Fibroblast of peridontal ligament (primary cell): Measurements from ENCODE around the gene CHL1.

Source experiments
- DNase-seq: peaks from one replicate; pipeline ENCODE4 v3.0.0-alpha.2; 2010; ENCODE audit errors: extremely low read depth

Gene CHL1, protein sequence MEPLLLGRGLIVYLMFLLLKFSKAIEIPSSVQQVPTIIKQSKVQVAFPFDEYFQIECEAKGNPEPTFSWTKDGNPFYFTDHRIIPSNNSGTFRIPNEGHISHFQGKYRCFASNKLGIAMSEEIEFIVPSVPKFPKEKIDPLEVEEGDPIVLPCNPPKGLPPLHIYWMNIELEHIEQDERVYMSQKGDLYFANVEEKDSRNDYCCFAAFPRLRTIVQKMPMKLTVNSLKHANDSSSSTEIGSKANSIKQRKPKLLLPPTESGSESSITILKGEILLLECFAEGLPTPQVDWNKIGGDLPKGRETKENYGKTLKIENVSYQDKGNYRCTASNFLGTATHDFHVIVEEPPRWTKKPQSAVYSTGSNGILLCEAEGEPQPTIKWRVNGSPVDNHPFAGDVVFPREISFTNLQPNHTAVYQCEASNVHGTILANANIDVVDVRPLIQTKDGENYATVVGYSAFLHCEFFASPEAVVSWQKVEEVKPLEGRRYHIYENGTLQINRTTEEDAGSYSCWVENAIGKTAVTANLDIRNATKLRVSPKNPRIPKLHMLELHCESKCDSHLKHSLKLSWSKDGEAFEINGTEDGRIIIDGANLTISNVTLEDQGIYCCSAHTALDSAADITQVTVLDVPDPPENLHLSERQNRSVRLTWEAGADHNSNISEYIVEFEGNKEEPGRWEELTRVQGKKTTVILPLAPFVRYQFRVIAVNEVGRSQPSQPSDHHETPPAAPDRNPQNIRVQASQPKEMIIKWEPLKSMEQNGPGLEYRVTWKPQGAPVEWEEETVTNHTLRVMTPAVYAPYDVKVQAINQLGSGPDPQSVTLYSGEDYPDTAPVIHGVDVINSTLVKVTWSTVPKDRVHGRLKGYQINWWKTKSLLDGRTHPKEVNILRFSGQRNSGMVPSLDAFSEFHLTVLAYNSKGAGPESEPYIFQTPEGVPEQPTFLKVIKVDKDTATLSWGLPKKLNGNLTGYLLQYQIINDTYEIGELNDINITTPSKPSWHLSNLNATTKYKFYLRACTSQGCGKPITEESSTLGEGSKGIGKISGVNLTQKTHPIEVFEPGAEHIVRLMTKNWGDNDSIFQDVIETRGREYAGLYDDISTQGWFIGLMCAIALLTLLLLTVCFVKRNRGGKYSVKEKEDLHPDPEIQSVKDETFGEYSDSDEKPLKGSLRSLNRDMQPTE (N-terminal part only)

DNA sequence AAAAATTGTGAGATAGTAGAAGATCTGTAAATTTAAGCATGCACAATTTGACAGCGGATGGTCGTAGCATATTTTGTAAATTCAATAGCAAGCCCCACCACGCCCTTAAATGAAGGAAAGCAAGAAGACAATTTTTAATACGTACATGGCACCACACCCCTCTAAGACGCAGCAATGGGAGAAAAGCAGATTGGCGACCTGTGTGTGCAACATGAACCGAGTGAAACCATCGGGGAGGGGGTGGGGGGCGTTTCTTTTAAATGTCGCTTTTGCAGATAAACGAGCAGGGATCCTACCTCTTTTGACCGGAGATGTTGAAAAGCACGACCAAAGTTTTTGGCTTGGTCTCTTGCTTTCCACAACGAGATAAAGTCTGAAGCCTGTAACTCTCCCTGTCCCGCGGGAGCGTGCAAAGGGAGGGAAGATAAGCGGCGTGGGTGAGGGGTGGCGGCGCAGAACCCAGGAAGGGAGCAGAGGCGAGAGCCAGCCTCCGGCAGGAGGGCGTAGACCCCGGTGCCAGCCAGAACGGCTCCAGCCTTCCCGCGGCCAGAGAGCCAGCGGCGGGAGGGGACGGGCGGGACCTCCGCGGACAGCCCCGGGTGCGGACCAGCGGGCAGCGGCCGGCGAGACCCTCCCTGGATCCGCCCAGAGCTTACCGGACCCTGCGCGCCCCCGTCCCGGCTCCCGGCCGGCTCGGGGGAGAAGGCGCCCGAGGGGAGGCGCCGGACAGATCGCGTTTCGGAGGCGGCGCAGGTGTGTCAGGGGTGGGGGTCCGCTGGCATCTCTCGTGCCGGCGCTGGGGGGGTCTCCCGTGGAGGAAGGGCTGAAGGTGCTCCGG, at the start of gene CHL1:
Gene CHL1 (plus strand): TSS at position 453 of the 838 bp plus-strand sequence. CDS start 123,014 bp downstream, outside the sequence.
- DNase-seq, result no peak

GRCh38 chr3:151614-152189, 44.9 kb upstream of the CHL1 start:
- DNase-seq, result no peak

DNA sequence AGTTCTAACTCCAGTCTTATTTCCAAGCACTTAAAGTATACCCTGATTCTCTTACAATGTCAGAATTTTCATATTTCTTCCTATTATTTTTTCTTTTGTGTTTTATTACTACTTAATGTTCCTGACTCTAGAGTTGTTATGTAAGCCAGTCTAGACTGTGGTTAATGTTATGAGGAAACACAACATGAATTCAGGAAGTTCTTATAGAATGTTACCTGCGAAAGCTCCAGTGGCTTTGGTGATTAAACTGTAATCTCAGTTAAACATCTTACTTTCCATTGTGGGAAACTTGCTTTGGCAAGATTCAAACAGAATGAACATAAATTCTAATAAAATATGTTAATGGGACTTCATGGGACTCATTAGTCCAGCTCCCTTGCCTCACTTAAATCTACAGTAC, 36.6 kb upstream of the CHL1 start:
- DNase-seq, result no peak

GRCh38 chr3:166071-166470, 30.5 kb upstream of the CHL1 start:
- peak; percentile 28 for DNase-seq

DNA sequence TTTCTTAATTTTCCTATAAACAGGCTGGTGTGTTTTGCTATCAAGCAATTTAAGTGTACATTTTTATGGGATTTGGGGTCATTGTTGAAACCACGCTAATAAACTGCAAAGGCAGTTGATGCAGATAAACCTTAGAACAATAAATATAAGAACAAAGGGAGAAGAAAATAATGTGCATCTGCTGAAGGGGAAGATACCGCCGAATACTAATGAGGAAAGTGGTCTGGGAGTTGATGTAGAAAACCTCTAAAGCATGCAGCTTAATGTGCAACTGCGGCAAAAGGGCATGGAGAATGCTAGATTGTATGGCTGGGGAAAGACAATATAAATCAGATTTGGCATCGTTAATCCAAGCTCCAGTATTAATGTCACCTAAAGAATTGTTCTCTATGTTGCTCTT, 29.8 kb upstream of the CHL1 start:
- DNase-seq, result no peak

- DNase-seq, result peak; percentile 17
Measured at GRCh38 chr3:173886-174285, 22.7 kb upstream of the CHL1 start.

DNA sequence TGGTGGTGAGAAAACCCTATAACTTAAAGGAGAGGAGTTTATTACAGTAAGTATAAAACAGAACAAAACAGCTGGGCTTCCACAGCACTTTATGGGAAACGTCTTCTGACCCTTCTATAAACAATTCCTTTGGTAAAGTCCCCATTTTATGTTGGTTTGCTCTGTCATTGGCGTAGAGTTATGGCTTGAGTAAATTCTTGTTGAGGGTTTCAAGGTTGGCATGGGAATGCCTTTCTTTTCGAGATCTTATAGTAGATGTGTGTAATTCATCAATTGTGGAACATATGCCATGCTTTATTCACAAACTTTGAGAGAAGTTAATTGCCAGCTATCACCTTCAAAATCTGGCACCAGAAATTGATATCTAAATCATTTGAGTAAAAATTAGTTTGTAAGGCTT, 11.6 kb upstream of the CHL1 start:
- DNase-seq, result no peak

- DNase-seq, result no peak
Measured at GRCh38 chr3:192215-192929, 4.2 kb upstream of the CHL1 start.

DNA sequence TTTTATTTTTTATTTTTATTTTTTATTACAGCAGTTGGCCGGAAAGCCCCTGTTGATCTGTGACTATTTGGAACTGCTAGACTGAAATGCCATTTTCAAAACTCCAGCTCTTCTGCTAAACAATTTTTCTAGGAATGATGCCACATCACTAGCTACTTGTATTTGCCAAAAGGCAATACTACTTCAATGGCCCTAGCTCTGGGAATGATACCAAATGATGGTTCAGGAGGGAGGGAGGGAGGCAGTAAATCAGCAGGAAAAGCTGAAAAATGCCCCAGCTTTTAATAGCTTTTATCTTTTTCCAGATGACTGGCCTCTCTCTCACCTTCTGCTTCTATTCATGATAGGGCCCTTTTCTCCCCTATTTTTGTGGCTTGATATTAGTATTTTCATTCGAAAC, 2.6 kb upstream of the CHL1 start:
- DNase-seq, result no peak

GRCh38 chr3:194421-194820, 2.1 kb upstream of the CHL1 start:
- no peak for DNase-seq

DNA sequence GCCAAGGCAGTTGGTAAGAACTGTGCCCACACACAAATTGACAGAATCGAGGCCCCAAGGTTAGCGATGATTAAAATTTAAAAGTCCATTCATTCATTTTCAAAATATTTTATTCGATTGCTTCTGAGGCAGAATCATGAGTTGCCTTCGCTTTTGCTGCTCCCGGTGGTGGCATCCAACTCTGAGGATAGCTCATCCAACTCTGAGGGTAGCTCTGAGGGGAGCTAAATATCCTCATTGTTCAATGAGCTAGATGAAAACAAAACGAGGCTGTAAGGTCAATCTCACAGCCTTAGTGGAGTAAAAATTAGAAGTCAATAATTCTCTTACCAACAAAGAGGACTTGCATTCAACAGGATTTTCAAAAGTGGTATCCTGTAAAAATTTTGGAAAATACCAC, 897 bp upstream of the CHL1 start:
- no peak for DNase-seq

DNA sequence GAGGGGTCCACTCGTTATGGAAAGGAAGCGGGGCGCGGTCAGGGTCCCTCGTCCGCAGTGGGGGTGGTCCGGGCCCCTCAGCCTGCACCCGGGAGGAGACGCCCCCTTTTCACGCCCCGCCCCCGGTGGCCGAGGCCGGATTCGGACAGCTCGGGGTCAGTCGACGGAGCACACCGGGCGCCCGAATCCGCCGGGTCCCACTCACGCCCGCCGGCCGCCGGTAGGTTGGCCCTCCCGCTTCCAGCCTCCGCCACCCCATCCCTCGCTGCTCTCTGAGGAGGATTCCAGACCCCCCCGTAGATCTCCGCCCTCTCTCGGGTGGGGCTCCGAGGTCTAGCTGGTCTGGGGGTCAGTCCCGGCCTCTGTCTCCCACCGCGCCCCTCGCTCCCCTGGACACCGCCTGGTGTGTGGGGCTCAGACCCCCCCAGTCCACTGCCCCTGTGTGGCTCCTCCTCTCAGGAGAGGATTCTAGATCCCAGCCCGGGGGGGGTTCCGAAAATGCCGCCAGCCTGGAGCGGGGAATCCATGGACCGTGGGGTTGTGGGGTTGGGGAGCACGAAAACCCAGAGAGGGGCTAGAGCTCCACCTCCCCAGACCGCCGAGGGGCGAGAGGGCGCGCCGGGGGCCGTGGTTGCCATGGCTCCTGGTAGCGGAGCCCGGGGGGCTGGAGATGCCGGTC, 725 bp downstream of the CHL1 start:
- DNase-seq, result no peak

GRCh38 chr3:197828-198491, 1.4 kb downstream of the CHL1 start:
- no peak for DNase-seq

DNA sequence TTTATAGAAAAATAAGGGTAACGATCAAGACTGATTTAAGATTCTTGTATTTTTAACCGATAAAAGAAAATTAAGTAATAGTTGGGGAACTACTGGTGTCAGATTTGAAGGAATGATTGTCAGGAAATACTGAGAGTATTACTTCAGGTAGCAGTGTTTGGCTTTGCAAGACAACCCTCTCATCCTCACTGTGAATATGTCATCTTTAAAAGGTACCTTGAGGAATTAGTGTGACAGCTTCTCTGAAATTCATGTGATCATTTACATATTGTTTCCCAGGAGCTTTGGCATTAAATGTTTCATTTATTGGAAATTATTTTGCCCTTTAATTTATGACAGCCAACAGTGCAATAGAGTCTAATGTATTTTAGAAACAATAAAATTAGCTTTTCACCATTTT, 3.3 kb downstream of the CHL1 start:
- no peak for DNase-seq

DNA sequence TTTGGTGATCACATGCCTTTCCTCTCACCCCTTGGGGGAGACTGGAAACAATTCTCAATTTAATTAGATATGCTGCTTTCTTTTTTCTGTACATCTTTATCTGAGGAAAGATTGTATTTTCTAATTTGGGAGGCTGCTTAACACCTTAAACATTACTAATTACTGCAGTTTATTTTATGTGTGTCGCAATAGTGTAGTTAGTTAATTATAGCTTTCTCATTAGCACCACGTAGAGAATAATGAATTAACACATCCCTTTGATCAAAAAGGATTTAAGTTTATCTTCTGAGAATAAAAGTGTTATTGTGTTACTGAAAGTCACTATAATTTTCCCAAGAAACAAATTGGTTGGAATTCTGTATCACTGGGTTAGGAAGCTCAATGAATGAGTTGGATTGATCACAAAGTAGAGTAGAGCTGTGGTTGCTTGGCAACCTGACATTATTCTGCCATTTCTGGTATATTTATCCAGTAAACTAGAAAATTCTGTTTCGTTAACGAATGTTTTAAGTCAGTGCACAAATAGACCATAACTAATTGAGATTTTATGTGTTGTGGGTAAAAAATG, 4.3 kb downstream of the CHL1 start:
- no peak for DNase-seq

GRCh38 chr3:204102-204501, 7.5 kb downstream of the CHL1 start:
- DNase-seq, result no peak

GRCh38 chr3:207973-208372, 11.4 kb downstream of the CHL1 start:
- no peak for DNase-seq

DNA sequence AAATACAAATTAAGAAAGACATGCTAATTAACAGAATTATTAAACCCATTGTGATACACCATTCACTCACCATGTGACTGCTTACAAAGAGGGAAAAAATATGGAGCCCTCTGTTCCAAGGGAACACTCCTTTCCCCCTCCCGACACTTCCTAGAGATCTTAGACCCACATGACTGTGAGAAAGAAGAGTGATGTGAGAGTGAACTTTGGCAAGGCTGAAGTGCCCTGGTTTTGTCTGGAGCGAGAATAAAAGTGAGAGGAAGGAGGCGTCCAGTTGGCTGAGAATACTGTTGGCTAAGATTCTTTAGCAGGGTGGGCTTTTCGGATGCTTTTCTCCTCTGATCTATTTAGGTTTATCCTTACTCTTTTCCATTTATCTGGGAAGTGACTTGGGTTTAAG, 14.1 kb downstream of the CHL1 start:
- no peak for DNase-seq

DNA sequence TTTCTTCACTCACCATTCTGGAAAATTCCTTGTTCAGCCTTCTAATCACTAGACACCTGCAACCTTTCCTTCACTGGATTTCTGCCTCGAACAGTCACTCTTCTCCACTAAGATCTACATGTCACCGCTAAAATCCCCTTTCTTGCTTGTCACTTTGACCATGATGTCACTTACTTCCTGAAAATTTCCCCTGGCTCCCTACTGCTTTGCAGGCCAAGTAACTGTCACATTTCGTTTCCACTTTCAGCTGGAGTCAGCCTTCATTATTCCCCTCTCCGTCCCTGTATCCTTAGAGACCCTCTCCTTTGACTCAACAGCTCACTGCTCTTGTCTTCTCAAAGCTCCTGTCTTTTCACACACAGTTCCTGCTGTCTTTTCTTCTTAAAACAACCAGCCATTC, 15.9 kb downstream of the CHL1 start:
- no peak for DNase-seq
